ENCODE measurements around the gene OAT.
"Not testable (repeated sequence)": the region's sequence is repeated elsewhere in the genome, so short reads cannot be mapped to it uniquely, and the experiment has no call there.

OAT gene

GRCh38 chr10:124455441-124455840 lies 36.7 kb upstream of the OAT start:
- in situ Hi-C loops (cut with HindIII; ENCODE audit: low pct_unique_long_range_greater_than_20kb, low sequenced_read_pairs) = no loop called here
- no peak for TF ChIP-seq JUND (IDR thresholded peaks at IDR 0.05; ENCODE audit: low read depth)
- DNase-seq (ENCODE audit: low read depth in 1 of 2, low spot score in 1 of 2) = no peak

- no peak for TF ChIP-seq JUND (IDR thresholded peaks at IDR 0.05; ENCODE audit: low read depth)
- in situ Hi-C loops (cut with HindIII; ENCODE audit: low pct_unique_long_range_greater_than_20kb, low sequenced_read_pairs) = no loop called here
- DNase-seq (ENCODE audit: low read depth in 1 of 2, low spot score in 1 of 2) = no peak
Measured at GRCh38 chr10:124453960-124454610, 35.4 kb upstream of the OAT start.

- TF ChIP-seq JUND (IDR thresholded peaks at IDR 0.05; ENCODE audit: low read depth) = no peak
- no peak for DNase-seq (ENCODE audit: low read depth in 1 of 2, low spot score in 1 of 2)
- in situ Hi-C loops (cut with HindIII; ENCODE audit: low pct_unique_long_range_greater_than_20kb, low sequenced_read_pairs) = no loop called here
Measured at GRCh38 chr10:124451276-124451675, 32.6 kb upstream of the OAT start.

- no peak for DNase-seq (ENCODE audit: low read depth in 1 of 2, low spot score in 1 of 2)
- in situ Hi-C loops (cut with HindIII; ENCODE audit: low pct_unique_long_range_greater_than_20kb, low sequenced_read_pairs) = no loop called here
- no peak for TF ChIP-seq JUND (IDR thresholded peaks at IDR 0.05; ENCODE audit: low read depth)
Measured at GRCh38 chr10:124450783-124451057, 32.0 kb upstream of the OAT start.

- in situ Hi-C loops (cut with HindIII; ENCODE audit: low pct_unique_long_range_greater_than_20kb, low sequenced_read_pairs) = no loop called here
- no peak for TF ChIP-seq JUND (IDR thresholded peaks at IDR 0.05; ENCODE audit: low read depth)
- peak; percentile 48 to 71 for DNase-seq (ENCODE audit: low read depth in 1 of 2, low spot score in 1 of 2)
Measured at GRCh38 chr10:124450012-124450782, 31.5 kb upstream of the OAT start, which contains the start of gene NKX1-2. Gene NKX1-2 (minus strand): TSS chr10:124450035. CDS start chr10:124449943, 92 bp downstream.

GRCh38 chr10:124449170-124450011 lies 30.7 kb upstream of the OAT start:
- in situ Hi-C loops (cut with HindIII; ENCODE audit: low pct_unique_long_range_greater_than_20kb, low sequenced_read_pairs) = no loop called here
- no peak for TF ChIP-seq JUND (IDR thresholded peaks at IDR 0.05; ENCODE audit: low read depth)
- DNase-seq (ENCODE audit: low read depth in 1 of 2, low spot score in 1 of 2) = peak in 1 of 2 experiments; percentile 57

- no peak for DNase-seq (ENCODE audit: low read depth in 1 of 2, low spot score in 1 of 2)
- no peak for TF ChIP-seq JUND (IDR thresholded peaks at IDR 0.05; ENCODE audit: low read depth)
- in situ Hi-C loops (cut with HindIII; ENCODE audit: low pct_unique_long_range_greater_than_20kb, low sequenced_read_pairs) = no loop called here
Measured at GRCh38 chr10:124448696-124449169, 30.0 kb upstream of the OAT start.

GRCh38 chr10:124447751-124448466 lies 29.2 kb upstream of the OAT start:
- DNase-seq (ENCODE audit: low read depth in 1 of 2, low spot score in 1 of 2) = no peak
- in situ Hi-C loops (cut with HindIII; ENCODE audit: low pct_unique_long_range_greater_than_20kb, low sequenced_read_pairs) = no loop called here
- TF ChIP-seq JUND (IDR thresholded peaks at IDR 0.05; ENCODE audit: low read depth) = no peak

GRCh38 chr10:124446830-124447750 lies 28.4 kb upstream of the OAT start:
- DNase-seq (ENCODE audit: low read depth in 1 of 2, low spot score in 1 of 2) = no peak
- in situ Hi-C loops (cut with HindIII; ENCODE audit: low pct_unique_long_range_greater_than_20kb, low sequenced_read_pairs) = no loop called here
- no peak for TF ChIP-seq JUND (IDR thresholded peaks at IDR 0.05; ENCODE audit: low read depth)

- DNase-seq (ENCODE audit: low read depth in 1 of 2, low spot score in 1 of 2); in situ Hi-C loops (cut with HindIII; ENCODE audit: low pct_unique_long_range_greater_than_20kb, low sequenced_read_pairs): not testable (repeated sequence)
Measured at GRCh38 chr10:124441694-124442093, 23.0 kb upstream of the OAT start.

- no peak for DNase-seq (ENCODE audit: low read depth in 1 of 2, low spot score in 1 of 2)
- in situ Hi-C loops (cut with HindIII; ENCODE audit: low pct_unique_long_range_greater_than_20kb, low sequenced_read_pairs) = no loop called here
- TF ChIP-seq JUND (IDR thresholded peaks at IDR 0.05; ENCODE audit: low read depth) = no peak
Measured at GRCh38 chr10:124436191-124436638, 17.5 kb upstream of the OAT start.

GRCh38 chr10:124435683-124436082 lies 17.0 kb upstream of the OAT start:
- in situ Hi-C loops (cut with HindIII; ENCODE audit: low pct_unique_long_range_greater_than_20kb, low sequenced_read_pairs); DNase-seq (ENCODE audit: low read depth in 1 of 2, low spot score in 1 of 2): not testable (repeated sequence)
